GM10266 (cell line): ENCODE data around the gene CHCT1.
"Not testable (repeated sequence)": the region's sequence is repeated elsewhere in the genome, so short reads cannot be mapped to it uniquely, and the experiment has no call there.

Experiments
- DNase-seq: peaks from one replicate; pipeline ENCODE4 v3.0.0; 2012; ENCODE audit errors: extremely low spot score
- TF ChIP-seq, protein P1 (sequence below): IDR thresholded peaks from 2 replicates; pipeline ENCODE4 v1.5.1; 2012; ENCODE audit warnings: mild to moderate bottlenecking, low read depth; ENCODE audit not compliant: control insufficient read depth, insufficient read depth; ENCODE audit errors: missing control alignments

Gene CHCT1

DNA sequence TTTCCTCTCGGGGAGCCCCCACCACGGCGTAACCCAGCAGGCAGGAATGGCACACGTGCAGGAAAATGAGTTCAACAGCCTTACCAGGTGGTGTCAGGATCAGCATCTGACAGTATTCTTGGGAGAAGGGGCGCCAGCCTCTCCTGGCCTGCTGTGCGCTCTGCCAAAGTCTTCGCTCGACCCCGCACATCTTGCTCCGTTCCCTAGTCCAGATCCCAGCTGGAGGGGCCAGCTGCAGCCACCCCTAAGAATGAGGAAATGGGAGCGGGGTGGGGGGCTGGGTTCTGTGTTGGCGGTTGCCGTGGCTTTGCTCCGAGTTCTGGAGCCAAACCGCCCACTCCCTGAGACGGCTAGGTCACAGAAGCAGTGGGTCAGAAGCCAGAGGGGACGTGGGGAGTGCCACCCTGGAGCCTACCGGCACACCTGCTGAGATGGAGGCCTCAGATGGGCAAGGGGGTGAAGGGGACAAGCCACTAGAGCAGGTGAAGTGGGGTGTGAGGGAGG lies at the start of gene CHCT1:
TSS of gene CHCT1 (plus strand) at position 328 of the 504 bp plus-strand sequence. CDS start at position 432, 104 bp downstream.
- DNase-seq = no peak
- TF ChIP-seq, protein P1, sequence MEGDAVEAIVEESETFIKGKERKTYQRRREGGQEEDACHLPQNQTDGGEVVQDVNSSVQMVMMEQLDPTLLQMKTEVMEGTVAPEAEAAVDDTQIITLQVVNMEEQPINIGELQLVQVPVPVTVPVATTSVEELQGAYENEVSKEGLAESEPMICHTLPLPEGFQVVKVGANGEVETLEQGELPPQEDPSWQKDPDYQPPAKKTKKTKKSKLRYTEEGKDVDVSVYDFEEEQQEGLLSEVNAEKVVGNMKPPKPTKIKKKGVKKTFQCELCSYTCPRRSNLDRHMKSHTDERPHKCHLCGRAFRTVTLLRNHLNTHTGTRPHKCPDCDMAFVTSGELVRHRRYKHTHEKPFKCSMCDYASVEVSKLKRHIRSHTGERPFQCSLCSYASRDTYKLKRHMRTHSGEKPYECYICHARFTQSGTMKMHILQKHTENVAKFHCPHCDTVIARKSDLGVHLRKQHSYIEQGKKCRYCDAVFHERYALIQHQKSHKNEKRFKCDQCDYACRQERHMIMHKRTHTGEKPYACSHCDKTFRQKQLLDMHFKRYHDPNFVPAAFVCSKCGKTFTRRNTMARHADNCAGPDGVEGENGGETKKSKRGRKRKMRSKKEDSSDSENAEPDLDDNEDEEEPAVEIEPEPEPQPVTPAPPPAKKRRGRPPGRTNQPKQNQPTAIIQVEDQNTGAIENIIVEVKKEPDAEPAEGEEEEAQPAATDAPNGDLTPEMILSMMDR = no peak

- DNase-seq = no peak
- TF ChIP-seq, protein P1 = no peak
Measured at GRCh38 chr17:60372790-60373483, 49.4 kb upstream of the CHCT1 start.

DNA sequence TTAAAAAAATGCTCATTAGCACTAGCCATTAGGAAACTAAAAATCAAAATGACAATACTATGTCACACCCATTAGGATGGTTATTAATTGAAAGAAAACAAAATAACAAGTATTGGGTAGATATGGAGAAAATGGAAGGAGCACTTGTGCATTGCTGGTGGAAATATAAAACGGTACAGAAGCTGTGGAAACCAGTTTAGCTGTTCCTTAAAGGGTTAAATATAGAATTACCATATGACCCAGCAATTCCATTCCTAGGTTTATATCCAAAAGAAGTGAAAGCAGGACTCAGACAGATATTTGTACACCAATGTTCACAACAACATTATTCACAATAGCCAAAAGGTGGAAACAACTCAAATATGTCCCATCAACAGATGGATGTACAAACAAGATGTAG lies 44.1 kb upstream of the CHCT1 start:
- not testable (repeated sequence) for DNase-seq

DNA sequence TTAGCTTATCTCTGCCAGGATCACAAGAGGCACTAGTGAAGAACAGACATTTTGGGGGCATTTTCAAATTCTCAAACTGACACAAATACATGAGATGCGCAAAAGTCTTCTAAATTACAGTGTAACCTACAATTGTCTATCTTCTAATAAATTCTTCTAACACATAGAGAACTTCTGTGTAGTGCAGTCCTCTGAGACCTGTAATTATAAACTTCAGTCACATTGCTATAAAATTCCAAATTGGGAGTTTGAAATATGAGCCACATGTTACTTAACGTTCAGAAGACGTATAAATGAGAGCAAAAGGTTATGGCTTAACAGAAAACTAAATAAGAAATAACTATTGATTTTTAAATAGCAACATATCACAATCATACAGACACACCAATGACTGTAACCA lies 42.8 kb upstream of the CHCT1 start:
- DNase-seq = not testable (repeated sequence)

DNA sequence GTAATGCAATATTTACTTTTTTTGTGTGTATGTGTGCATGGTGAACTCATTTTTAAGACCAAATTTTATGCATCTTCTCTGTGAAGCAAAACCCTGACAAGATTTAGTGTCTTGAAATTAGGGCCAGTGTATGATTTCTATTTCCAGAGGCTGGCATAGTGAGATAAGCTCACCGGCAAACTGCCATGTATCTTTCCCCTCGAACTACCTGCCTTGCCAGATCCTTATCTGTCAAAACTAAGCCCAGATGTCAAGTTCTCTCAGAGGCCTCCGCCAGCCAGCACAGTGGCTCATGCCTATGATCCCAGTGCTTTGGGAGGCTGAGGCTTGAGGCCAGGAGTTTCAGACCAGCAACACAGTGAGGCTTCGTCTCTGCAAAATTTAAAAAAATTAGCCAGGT lies 40.3 kb upstream of the CHCT1 start:
- DNase-seq = no peak
- TF ChIP-seq, protein P1 = no peak

DNA sequence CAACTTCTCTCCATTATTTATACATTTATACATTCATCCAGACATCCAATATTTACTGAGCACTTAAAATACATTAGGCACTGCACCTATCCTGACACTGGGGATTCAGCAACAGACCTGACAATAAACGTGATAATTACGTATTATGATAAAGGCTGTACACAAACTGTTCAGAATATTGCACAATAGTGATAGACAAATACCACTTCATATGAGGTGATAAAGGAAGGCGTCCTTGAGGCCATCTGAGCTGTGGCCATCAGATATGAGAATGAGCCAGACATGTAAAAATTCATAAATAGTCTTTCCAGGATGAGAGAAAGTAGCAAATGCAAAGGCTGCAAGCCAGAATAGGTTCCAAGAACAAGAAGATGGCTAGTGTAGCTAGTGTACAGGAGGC lies 38.9 kb upstream of the CHCT1 start:
- TF ChIP-seq, protein P1 = no peak
- DNase-seq = no peak

GRCh38 chr17:60384921-60385320 lies 37.4 kb upstream of the CHCT1 start:
- not testable (repeated sequence) for DNase-seq

DNA sequence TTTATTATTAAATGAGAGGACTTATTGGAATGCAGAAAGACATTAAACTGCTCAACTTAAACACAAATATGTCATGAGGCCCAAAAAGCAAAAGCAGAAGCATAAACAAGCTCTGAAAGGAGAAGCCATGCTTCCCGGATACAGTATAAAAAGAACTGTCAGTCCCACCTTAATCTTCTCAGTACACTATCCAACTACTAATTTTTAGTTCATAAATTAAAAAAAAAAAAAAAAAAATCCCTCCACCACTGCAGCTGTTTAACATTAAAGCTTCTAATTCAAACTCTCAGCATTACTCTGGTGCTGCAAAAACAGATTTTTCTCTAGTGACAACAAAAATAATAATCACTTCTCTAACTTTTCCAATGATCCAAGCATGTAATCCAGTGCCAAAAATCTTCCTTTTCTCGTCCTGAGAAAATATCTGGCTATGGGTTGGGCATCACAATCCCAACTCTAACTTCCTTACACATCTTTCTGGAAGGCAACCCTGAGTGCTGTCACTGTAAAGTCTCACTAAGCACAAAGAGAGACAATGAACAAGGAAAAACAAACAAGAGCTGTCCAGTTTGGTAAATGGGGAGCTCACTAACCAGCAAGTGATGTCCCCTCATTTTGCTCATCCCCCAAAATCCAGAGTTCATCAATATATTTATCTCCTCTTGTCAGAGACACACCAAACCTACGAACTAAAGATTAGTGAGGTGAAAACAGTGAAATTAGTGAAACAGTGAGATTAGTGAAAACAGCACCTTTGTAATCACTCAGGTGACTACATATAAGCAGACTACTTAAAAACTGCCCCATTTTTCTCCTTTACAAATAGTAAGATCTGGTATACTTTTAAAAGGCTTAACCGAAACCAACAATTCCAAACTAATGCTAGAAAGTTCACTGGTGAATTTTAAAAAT lies 35.9 kb upstream of the CHCT1 start:
- TF ChIP-seq, protein P1 = no peak
- DNase-seq = no peak
